ENCODE results near the gene ZFYVE28. TPM values are rescaled to one million over a fixed set of nuclear protein-coding genes. Genes with fewer than 3 reads are reported as not detected.

The ZFYVE28 gene
- total RNA-seq, 4 donors from 2014 or later, result 8.9 to 19.1 (median 16.4) TPM

GRCh38 chr4:2451821-2452785 lies 33.7 kb upstream of the ZFYVE28 start:
- WGBS, 2 donors, result 86 to 87% methylated on average over 20 to 24 of the region's 25 CpGs
- no peaks in the 10 kb centered on the region for H3K36me3 ChIP-seq
- no peaks in the 10 kb centered on the region for H3K4me1 ChIP-seq
- no peak overlapping the region for H3K27ac ChIP-seq
- intact Hi-C loops (cut with DNase I), result no loop called here
- no peaks in the 10 kb centered on the region for H3K27me3 ChIP-seq
- no peak for DNase-seq
- TF ChIP-seq POLR2A (IDR thresholded peaks at IDR 0.05) (no peak), CTCF (IDR thresholded peaks at IDR 0.05) (no peak)
- H3K4me3 ChIP-seq (replicated peaks in 1 of 3), result no peak overlapping the region
- no peaks in the 10 kb centered on the region for H3K9me3 ChIP-seq

- 84 to 95% methylated on average over 4 to 9 of the region's 10 CpGs for WGBS, 2 donors
- intact Hi-C loops (cut with DNase I), result no loop called here
- DNase-seq, result no peak
- no peak overlapping the region for H3K27ac ChIP-seq
- H3K4me1 ChIP-seq, result no peaks in the 10 kb centered on the region
- H3K4me3 ChIP-seq (replicated peaks in 1 of 3), result no peak overlapping the region
- no peaks in the 10 kb centered on the region for H3K9me3 ChIP-seq
- no peak for TF ChIP-seq POLR2A (IDR thresholded peaks at IDR 0.05)
- TF ChIP-seq CTCF (IDR thresholded peaks at IDR 0.05), result no peak
- H3K36me3 ChIP-seq, result no peaks in the 10 kb centered on the region
- no peaks in the 10 kb centered on the region for H3K27me3 ChIP-seq
Measured at GRCh38 chr4:2451036-2451520, 32.6 kb upstream of the ZFYVE28 start.

GRCh38 chr4:2450394-2451035 lies 32.1 kb upstream of the ZFYVE28 start:
- H3K27me3 ChIP-seq, result no peaks in the 10 kb centered on the region
- H3K4me1 ChIP-seq, result no peaks in the 10 kb centered on the region
- DNase-seq, result no peak
- WGBS, 2 donors, result 77 to 86% methylated on average over 3 to 16 of the region's 16 CpGs
- H3K27ac ChIP-seq, result no peak overlapping the region
- intact Hi-C loops (cut with DNase I), result no loop called here
- no peak overlapping the region for H3K4me3 ChIP-seq (replicated peaks in 1 of 3)
- H3K36me3 ChIP-seq, result no peaks in the 10 kb centered on the region
- no peaks in the 10 kb centered on the region for H3K9me3 ChIP-seq
- TF ChIP-seq POLR2A (IDR thresholded peaks at IDR 0.05) (no peak), CTCF (IDR thresholded peaks at IDR 0.05) (no peak)

GRCh38 chr4:2449511-2450392 lies 31.3 kb upstream of the ZFYVE28 start:
- DNase-seq, result no peak
- no peak overlapping the region for H3K27ac ChIP-seq
- TF ChIP-seq POLR2A (IDR thresholded peaks at IDR 0.05), result no peak
- no peak for TF ChIP-seq CTCF (IDR thresholded peaks at IDR 0.05)
- H3K9me3 ChIP-seq, result no peaks in the 10 kb centered on the region
- H3K27me3 ChIP-seq, result no peaks in the 10 kb centered on the region
- H3K4me1 ChIP-seq, result no peaks in the 10 kb centered on the region
- no peaks in the 10 kb centered on the region for H3K36me3 ChIP-seq
- 90 to 92% methylated on average over 23 to 27 of the region's 27 CpGs for WGBS, 2 donors
- H3K4me3 ChIP-seq (replicated peaks in 1 of 3), result no peak overlapping the region
- intact Hi-C loops (cut with DNase I), result no loop called here
